NCI-H526 treated with DMSO at 0.1 percent for 48 hours (cell line): ENCODE measurements around the gene LBR.
A peak's percentile ranks its signal among the peaks of the same experiment; 100 is the strongest.

Source experiments
- DNase-seq: peaks from one replicate; lab custom pipeline; 2025; lab: John Stamatoyannopoulos, UW

Gene LBR

GRCh38 chr1:225445639-225446594 is 18.1 kb upstream of the LBR start:
- no peak for DNase-seq

- no peak for DNase-seq
These were observed 14.3 kb upstream of the LBR start for GRCh38 chr1:225442123-225442505.

- no peak for DNase-seq
These were observed 13.7 kb upstream of the LBR start for GRCh38 chr1:225441314-225442122.

- no peak for DNase-seq
These were observed 12.8 kb upstream of the LBR start for GRCh38 chr1:225440380-225441221.

GRCh38 chr1:225437710-225438437 is 10.0 kb upstream of the LBR start:
- DNase-seq = no peak

- DNase-seq = no peak
These were observed 8.1 kb upstream of the LBR start for GRCh38 chr1:225435957-225436392.

- no peak for DNase-seq
These were observed 7.6 kb upstream of the LBR start for GRCh38 chr1:225435487-225435886.

GRCh38 chr1:225435076-225435475 is 7.2 kb upstream of the LBR start:
- DNase-seq = no peak

- no peak for DNase-seq
These were observed 6.2 kb upstream of the LBR start for GRCh38 chr1:225434046-225434445.

GRCh38 chr1:225431081-225431863 is 3.4 kb upstream of the LBR start:
- no peak for DNase-seq

GRCh38 chr1:225430301-225430700 is 2.5 kb upstream of the LBR start:
- DNase-seq = no peak

- DNase-seq = no peak
These were observed 1.1 kb upstream of the LBR start for GRCh38 chr1:225428881-225429455.

- DNase-seq = peak; percentile 74
These were observed 436 bp upstream of the LBR start for GRCh38 chr1:225428068-225428880.

- DNase-seq = peak; percentile 43
These were observed 1.2 kb downstream of the LBR start for GRCh38 chr1:225426395-225427234.

GRCh38 chr1:225425201-225425786 is 2.5 kb downstream of the LBR start:
- no peak for DNase-seq

- no peak for DNase-seq
These were observed 3.2 kb downstream of the LBR start for GRCh38 chr1:225424562-225425200.

- DNase-seq = peak; percentile 10
These were observed 4.4 kb downstream of the LBR start for GRCh38 chr1:225423518-225423855.
